HL-60 (cell line): ENCODE data around the gene VWA8.

Experiments
- DNase-seq, 2 experiments: peaks; one replicate each; pipeline ENCODE4 v3.0.0-alpha.2; 2010 to 2020; ENCODE audit warnings: low read depth in 1 of 2, low spot score in 1 of 2
- H3K27ac ChIP-seq: fragments of 250-450 bp; sonication (Bioruptor Pico); replicated peaks from 2 replicates; pipeline ENCODE4 v1.5.1; 2020; ENCODE audit warnings: mild to moderate bottlenecking, moderate library complexity
- H3K27me3 ChIP-seq: fragments of 250-450 bp; sonication (Bioruptor Pico); 2 replicates; pipeline ENCODE4 v1.5.1; 2021; ENCODE audit warnings: mild to moderate bottlenecking, moderate library complexity; ENCODE audit not compliant: insufficient read depth, poor library complexity, severe bottlenecking
- H3K4me3 ChIP-seq: replicated peaks from 2 replicates; pipeline ENCODE4 v1.5.1; 2011; ENCODE audit warnings: mild to moderate bottlenecking, control low read depth, low read length; ENCODE audit not compliant: insufficient read depth
- GABPA ChIP-seq: IDR thresholded peaks from 2 replicates; pipeline ENCODE4 v1.6.1; 2012; ENCODE audit warnings: low read depth
- POLR2AphosphoS5 ChIP-seq: IDR thresholded peaks from 2 replicates; pipeline ENCODE4 v1.6.1; 2012; ENCODE audit warnings: low read depth
- SPI1 ChIP-seq: IDR thresholded peaks from 2 replicates; pipeline ENCODE4 v1.6.1; 2012; ENCODE audit warnings: low read depth, mild to moderate bottlenecking, borderline replicate concordance
- TF ChIP-seq, protein P1 (sequence below): IDR thresholded peaks from one replicate; pipeline ENCODE4 v1.5.1; 2011; ENCODE audit warnings: low read length, control low read depth, inconsistent platforms; ENCODE audit not compliant: insufficient read depth
- TF ChIP-seq, protein P2 (sequence below): IDR thresholded peaks from 2 replicates; pipeline ENCODE4 v1.6.1; 2012; ENCODE audit warnings: low read depth; ENCODE audit not compliant: insufficient replicate concordance

The VWA8 gene

DNA sequence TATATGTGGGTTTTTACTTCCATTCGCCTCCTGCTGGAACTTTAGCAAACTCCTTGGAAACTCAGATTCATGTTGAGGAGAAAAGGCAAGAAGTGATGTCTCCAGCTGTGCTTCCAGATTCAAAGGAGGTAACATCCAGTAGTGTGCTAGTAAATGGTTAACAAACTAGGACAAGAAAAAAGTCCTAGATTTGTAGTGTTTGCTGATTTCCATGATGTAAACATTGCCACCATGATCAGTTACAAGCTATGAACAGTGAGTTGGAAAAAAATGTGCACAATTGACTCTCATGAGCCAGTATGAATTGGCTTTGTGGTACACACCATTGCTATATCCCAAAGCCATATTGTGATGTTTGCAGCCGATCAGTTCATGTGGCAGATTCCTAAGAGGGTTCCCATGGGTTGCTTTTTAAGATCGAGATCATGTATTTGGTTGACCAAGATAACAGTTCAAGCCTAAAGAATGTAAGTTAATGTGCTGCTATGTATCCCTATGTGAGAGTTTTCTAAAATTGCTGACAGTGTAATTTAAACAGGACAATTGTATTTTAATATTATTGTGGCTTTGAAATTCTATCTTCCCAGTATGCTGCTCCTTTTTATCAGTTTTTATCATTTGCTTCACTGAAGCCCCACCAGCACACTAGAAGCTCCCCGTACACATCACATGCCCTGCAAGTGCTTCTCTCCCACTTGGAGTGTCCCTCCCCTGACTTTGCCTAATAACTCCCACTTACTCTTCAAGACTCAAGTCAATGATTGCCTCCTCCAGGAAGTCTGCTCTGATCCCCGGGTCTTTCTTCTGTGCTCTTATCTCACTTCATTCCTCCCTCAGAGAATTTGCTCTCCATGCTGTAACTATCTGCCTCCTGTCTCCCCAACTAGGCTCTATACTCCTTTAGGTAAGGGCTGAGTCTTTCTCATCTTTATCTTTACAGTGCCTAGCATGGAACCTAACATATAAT is 355.3 kb downstream of the VWA8 start:
- TF ChIP-seq GABPA (no peak), POLR2AphosphoS5 (no peak), SPI1 (no peak)
- TF ChIP-seq, protein P1, sequence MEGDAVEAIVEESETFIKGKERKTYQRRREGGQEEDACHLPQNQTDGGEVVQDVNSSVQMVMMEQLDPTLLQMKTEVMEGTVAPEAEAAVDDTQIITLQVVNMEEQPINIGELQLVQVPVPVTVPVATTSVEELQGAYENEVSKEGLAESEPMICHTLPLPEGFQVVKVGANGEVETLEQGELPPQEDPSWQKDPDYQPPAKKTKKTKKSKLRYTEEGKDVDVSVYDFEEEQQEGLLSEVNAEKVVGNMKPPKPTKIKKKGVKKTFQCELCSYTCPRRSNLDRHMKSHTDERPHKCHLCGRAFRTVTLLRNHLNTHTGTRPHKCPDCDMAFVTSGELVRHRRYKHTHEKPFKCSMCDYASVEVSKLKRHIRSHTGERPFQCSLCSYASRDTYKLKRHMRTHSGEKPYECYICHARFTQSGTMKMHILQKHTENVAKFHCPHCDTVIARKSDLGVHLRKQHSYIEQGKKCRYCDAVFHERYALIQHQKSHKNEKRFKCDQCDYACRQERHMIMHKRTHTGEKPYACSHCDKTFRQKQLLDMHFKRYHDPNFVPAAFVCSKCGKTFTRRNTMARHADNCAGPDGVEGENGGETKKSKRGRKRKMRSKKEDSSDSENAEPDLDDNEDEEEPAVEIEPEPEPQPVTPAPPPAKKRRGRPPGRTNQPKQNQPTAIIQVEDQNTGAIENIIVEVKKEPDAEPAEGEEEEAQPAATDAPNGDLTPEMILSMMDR, result no peak
- TF ChIP-seq, protein P2, sequence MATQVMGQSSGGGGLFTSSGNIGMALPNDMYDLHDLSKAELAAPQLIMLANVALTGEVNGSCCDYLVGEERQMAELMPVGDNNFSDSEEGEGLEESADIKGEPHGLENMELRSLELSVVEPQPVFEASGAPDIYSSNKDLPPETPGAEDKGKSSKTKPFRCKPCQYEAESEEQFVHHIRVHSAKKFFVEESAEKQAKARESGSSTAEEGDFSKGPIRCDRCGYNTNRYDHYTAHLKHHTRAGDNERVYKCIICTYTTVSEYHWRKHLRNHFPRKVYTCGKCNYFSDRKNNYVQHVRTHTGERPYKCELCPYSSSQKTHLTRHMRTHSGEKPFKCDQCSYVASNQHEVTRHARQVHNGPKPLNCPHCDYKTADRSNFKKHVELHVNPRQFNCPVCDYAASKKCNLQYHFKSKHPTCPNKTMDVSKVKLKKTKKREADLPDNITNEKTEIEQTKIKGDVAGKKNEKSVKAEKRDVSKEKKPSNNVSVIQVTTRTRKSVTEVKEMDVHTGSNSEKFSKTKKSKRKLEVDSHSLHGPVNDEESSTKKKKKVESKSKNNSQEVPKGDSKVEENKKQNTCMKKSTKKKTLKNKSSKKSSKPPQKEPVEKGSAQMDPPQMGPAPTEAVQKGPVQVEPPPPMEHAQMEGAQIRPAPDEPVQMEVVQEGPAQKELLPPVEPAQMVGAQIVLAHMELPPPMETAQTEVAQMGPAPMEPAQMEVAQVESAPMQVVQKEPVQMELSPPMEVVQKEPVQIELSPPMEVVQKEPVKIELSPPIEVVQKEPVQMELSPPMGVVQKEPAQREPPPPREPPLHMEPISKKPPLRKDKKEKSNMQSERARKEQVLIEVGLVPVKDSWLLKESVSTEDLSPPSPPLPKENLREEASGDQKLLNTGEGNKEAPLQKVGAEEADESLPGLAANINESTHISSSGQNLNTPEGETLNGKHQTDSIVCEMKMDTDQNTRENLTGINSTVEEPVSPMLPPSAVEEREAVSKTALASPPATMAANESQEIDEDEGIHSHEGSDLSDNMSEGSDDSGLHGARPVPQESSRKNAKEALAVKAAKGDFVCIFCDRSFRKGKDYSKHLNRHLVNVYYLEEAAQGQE, result no peak
- H3K4me3 ChIP-seq, result no peak overlapping the region
- H3K27ac ChIP-seq, result no peak overlapping the region
- no peaks in the 10 kb centered on the region for H3K27me3 ChIP-seq
- no peak for DNase-seq

DNA sequence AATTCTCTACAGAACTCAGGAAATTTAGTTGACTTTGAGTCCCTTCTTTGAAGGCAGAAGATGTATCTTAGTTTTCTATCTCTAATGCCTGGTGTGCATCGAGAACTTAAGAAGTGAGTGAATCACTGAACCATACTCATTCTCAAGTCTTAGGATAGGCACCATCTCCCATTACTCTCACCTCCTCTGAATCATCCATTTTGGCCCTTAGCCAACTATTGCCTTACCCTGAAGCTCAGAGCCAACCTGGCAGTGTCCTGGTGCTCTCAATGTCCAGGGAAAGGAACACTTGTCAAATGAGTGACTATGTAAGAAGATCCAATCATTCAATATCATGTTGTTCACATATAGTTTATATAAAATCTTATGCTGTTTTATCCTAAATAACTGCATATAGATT is 357.0 kb downstream of the VWA8 start:
- H3K27ac ChIP-seq, result no peak overlapping the region
- peak in 1 of 2 experiments; percentile 15 for DNase-seq
- H3K4me3 ChIP-seq, result no peak overlapping the region
- H3K27me3 ChIP-seq, result no peaks in the 10 kb centered on the region
- TF ChIP-seq, protein P1, result no peak
- TF ChIP-seq, protein P2, result no peak
- TF ChIP-seq SPI1 (no peak), POLR2AphosphoS5 (no peak), GABPA (no peak)

DNA sequence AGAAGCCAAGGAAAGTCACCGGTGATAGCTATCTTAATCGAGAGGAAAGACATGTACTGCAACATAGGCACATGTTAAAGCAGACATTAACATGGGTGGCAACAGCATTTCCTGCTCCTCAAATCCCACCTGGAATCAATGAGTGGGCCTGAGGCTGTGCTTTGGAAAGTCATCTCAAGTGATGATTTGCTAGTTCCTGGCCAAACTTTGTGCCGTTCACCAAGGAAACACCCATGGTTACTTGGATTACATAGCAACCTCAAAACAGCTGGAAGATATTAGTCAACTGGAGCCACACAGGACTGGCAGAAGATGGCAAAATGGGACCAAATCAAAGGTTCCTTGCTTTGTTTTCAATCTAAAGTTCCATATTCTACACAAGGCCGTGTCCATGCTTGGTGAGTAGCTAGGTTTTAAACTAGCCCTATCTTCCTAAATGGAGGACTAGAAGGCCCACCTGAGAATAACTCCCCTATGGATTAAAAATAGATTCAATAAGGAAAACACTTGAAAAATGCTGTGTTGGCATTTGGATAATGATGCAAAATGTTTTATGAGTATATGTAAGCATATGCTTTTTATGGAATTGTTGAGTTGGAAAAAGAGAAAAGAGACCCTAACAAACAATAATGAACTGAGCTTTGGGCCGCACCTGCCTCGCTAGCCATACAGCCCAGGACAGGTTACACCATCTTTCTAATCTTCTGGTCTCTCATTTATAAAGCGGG is 359.0 kb downstream of the VWA8 start:
- no peak overlapping the region for H3K4me3 ChIP-seq
- TF ChIP-seq GABPA, result no peak
- TF ChIP-seq, protein P2, result no peak
- no peak for TF ChIP-seq SPI1
- TF ChIP-seq POLR2AphosphoS5, result no peak
- TF ChIP-seq, protein P1, result no peak
- H3K27me3 ChIP-seq, result no peaks in the 10 kb centered on the region
- no peak overlapping the region for H3K27ac ChIP-seq
- DNase-seq, result no peak
